ENCODE measurements around the gene FGD2. TPM values are rescaled to one million over a fixed set of nuclear protein-coding genes. Genes with fewer than 3 reads are reported as not detected.
"Not testable (repeated sequence)": the region's sequence is repeated elsewhere in the genome, so short reads cannot be mapped to it uniquely, and the experiment has no call there.

The FGD2 gene
- total RNA-seq, 1 experiment from 2014 or later: 1.2 TPM

- in situ Hi-C loops (cut with HindIII; ENCODE audit: low sequenced_read_pairs): no loop called here
- no peak for DNase-seq (ENCODE audit: low spot score)
Observed at GRCh38 chr6:37027811-37028469, 22.5 kb downstream of the FGD2 start.

- DNase-seq (ENCODE audit: low spot score): peak; percentile 40
- in situ Hi-C loops (cut with HindIII; ENCODE audit: low sequenced_read_pairs): no loop called here
Observed at GRCh38 chr6:37029249-37029971, 24.0 kb downstream of the FGD2 start.

- no peak for DNase-seq (ENCODE audit: low spot score)
- in situ Hi-C loops (cut with HindIII; ENCODE audit: low sequenced_read_pairs): no loop called here
Observed at GRCh38 chr6:37030599-37030998, 25.1 kb downstream of the FGD2 start.

- in situ Hi-C loops (cut with HindIII; ENCODE audit: low sequenced_read_pairs): no loop called here
- no peak for DNase-seq (ENCODE audit: low spot score)
Observed at GRCh38 chr6:37032239-37032638, 26.8 kb downstream of the FGD2 start.

- in situ Hi-C loops (cut with HindIII; ENCODE audit: low sequenced_read_pairs): no loop called here
- no peak for DNase-seq (ENCODE audit: low spot score)
Observed at GRCh38 chr6:37033255-37033654, 27.8 kb downstream of the FGD2 start.

GRCh38 chr6:37033819-37034795, 28.7 kb downstream of the FGD2 start:
- no peak for DNase-seq (ENCODE audit: low spot score)
- in situ Hi-C loops (cut with HindIII; ENCODE audit: low sequenced_read_pairs): no loop called here

GRCh38 chr6:37036146-37036545, 30.7 kb downstream of the FGD2 start:
- no peak for DNase-seq (ENCODE audit: low spot score)
- in situ Hi-C loops (cut with HindIII; ENCODE audit: low sequenced_read_pairs): no loop called here

GRCh38 chr6:37038292-37039198, 33.1 kb downstream of the FGD2 start:
- DNase-seq (ENCODE audit: low spot score): no peak
- in situ Hi-C loops (cut with HindIII; ENCODE audit: low sequenced_read_pairs): no loop called here

- in situ Hi-C loops (cut with HindIII; ENCODE audit: low sequenced_read_pairs): no loop called here
- DNase-seq (ENCODE audit: low spot score): no peak
Observed at GRCh38 chr6:37039958-37040357, 34.5 kb downstream of the FGD2 start.

GRCh38 chr6:37041521-37041920, 36.1 kb downstream of the FGD2 start:
- DNase-seq (ENCODE audit: low spot score): no peak

GRCh38 chr6:37042150-37042549, 36.7 kb downstream of the FGD2 start:
- no peak for DNase-seq (ENCODE audit: low spot score)
- in situ Hi-C loops (cut with HindIII; ENCODE audit: low sequenced_read_pairs): no loop called here

More at GRCh38 chr6:37041521-37041920, 36.1 kb downstream of the FGD2 start:
- in situ Hi-C loops (cut with HindIII; ENCODE audit: low sequenced_read_pairs): no loop called here

- in situ Hi-C loops (cut with HindIII; ENCODE audit: low sequenced_read_pairs); DNase-seq (ENCODE audit: low spot score): not testable (repeated sequence)
Observed at GRCh38 chr6:37043091-37043490, 37.6 kb downstream of the FGD2 start.

GRCh38 chr6:37047346-37047688, 41.9 kb downstream of the FGD2 start:
- in situ Hi-C loops (cut with HindIII; ENCODE audit: low sequenced_read_pairs): no loop called here
- no peak for DNase-seq (ENCODE audit: low spot score)

- DNase-seq (ENCODE audit: low spot score): no peak
Observed at GRCh38 chr6:37047689-37048402, 42.4 kb downstream of the FGD2 start.

GRCh38 chr6:37048403-37048850, 43.0 kb downstream of the FGD2 start:
- in situ Hi-C loops (cut with HindIII; ENCODE audit: low sequenced_read_pairs): no loop called here
- no peak for DNase-seq (ENCODE audit: low spot score)

More at GRCh38 chr6:37047689-37048402, 42.4 kb downstream of the FGD2 start:
- in situ Hi-C loops (cut with HindIII; ENCODE audit: low sequenced_read_pairs): no loop called here

GRCh38 chr6:37048851-37049757, 43.6 kb downstream of the FGD2 start:
- no peak for DNase-seq (ENCODE audit: low spot score)
- in situ Hi-C loops (cut with HindIII; ENCODE audit: low sequenced_read_pairs): no loop called here

GRCh38 chr6:37049758-37050044, 44.2 kb downstream of the FGD2 start:
- DNase-seq (ENCODE audit: low spot score): no peak
- in situ Hi-C loops (cut with HindIII; ENCODE audit: low sequenced_read_pairs): no loop called here
